ENCODE results near the gene ATG16L2.
"Not testable (repeated sequence)": the region's sequence is repeated elsewhere in the genome, so short reads cannot be mapped to it uniquely, and the experiment has no call there.

ATG16L2 gene

GRCh38 chr11:72821920-72822799 is 7.9 kb downstream of the ATG16L2 start:
- peak; percentile 89 for ATAC-seq
- Mint-ChIP-seq H3K4me1 (peaks cover 77% of the 10 kb centered on the region), H3K27me3 (no peaks in the 10 kb centered on the region), H3K36me3 (peaks cover 62% of the 10 kb centered on the region), H3K4me3 (peak overlapping the region; percentile 60), H3K9me3 (no peaks in the 10 kb centered on the region), H3K27ac (peak overlapping the region; percentile 67)

GRCh38 chr11:72823105-72823804 is 9.0 kb downstream of the ATG16L2 start:
- Mint-ChIP-seq H3K36me3 (peaks cover 52% of the 10 kb centered on the region), H3K9me3 (no peaks in the 10 kb centered on the region), H3K27ac (peak overlapping the region; percentile 67), H3K27me3 (no peaks in the 10 kb centered on the region), H3K4me1 (peaks cover 74% of the 10 kb centered on the region), H3K4me3 (peak overlapping the region; percentile 22)
- ATAC-seq, result no peak

GRCh38 chr11:72824020-72824419 is 9.8 kb downstream of the ATG16L2 start:
- Mint-ChIP-seq H3K4me1 (peaks cover 79% of the 10 kb centered on the region), H3K4me3 (no peak overlapping the region), H3K27me3 (no peaks in the 10 kb centered on the region), H3K36me3 (peaks cover 50% of the 10 kb centered on the region), H3K27ac (peak overlapping the region; percentile 67), H3K9me3 (no peaks in the 10 kb centered on the region)
- no peak for ATAC-seq

GRCh38 chr11:72824811-72825505 is 10.7 kb downstream of the ATG16L2 start:
- H3K4me3 Mint-ChIP-seq, result peak overlapping the region; percentile 11
- H3K27ac Mint-ChIP-seq, result peak overlapping the region; percentile 67
- peaks cover 48% of the 10 kb centered on the region for H3K36me3 Mint-ChIP-seq
- no peak for ATAC-seq
- H3K9me3 Mint-ChIP-seq, result no peaks in the 10 kb centered on the region
- no peaks in the 10 kb centered on the region for H3K27me3 Mint-ChIP-seq
- peaks cover 86% of the 10 kb centered on the region for H3K4me1 Mint-ChIP-seq

- ATAC-seq, result no peak
- Mint-ChIP-seq H3K36me3 (peaks cover 45% of the 10 kb centered on the region), H3K9me3 (no peaks in the 10 kb centered on the region), H3K27me3 (no peaks in the 10 kb centered on the region), H3K4me1 (peaks cover 85% of the 10 kb centered on the region), H3K27ac (peak overlapping the region; percentile 67), H3K4me3 (no peak overlapping the region)
Observed at GRCh38 chr11:72825661-72826060, 11.4 kb downstream of the ATG16L2 start.

GRCh38 chr11:72826191-72826941 is 12.2 kb downstream of the ATG16L2 start:
- Mint-ChIP-seq H3K4me3 (no peak overlapping the region), H3K27me3 (no peaks in the 10 kb centered on the region), H3K36me3 (peaks cover 46% of the 10 kb centered on the region), H3K4me1 (peaks cover 85% of the 10 kb centered on the region), H3K27ac (peak overlapping the region; percentile 67), H3K9me3 (no peaks in the 10 kb centered on the region)
- no peak for ATAC-seq

- Mint-ChIP-seq H3K4me3 (no peak overlapping the region), H3K27ac (peak overlapping the region; percentile 67), H3K9me3 (no peaks in the 10 kb centered on the region), H3K36me3 (peaks cover 52% of the 10 kb centered on the region), H3K4me1 (peaks cover 90% of the 10 kb centered on the region), H3K27me3 (no peaks in the 10 kb centered on the region)
- no peak for ATAC-seq
Observed at GRCh38 chr11:72826942-72827480, 12.8 kb downstream of the ATG16L2 start.

- ATAC-seq, H3K9me3 Mint-ChIP-seq, H3K27me3 Mint-ChIP-seq: not testable (repeated sequence)
- Mint-ChIP-seq H3K27ac (peak overlapping the region; percentile 67), H3K36me3 (peaks cover 56% of the 10 kb centered on the region), H3K4me1 (peaks cover 89% of the 10 kb centered on the region), H3K4me3 (peak overlapping the region; percentile 25)
Observed at GRCh38 chr11:72827656-72828055, 13.4 kb downstream of the ATG16L2 start.

- H3K36me3 Mint-ChIP-seq, result peaks cover 55% of the 10 kb centered on the region
- H3K4me1 Mint-ChIP-seq, result peaks cover 84% of the 10 kb centered on the region
- no peaks in the 10 kb centered on the region for H3K27me3 Mint-ChIP-seq
- no peaks in the 10 kb centered on the region for H3K9me3 Mint-ChIP-seq
- peak overlapping the region; percentile 25 for H3K4me3 Mint-ChIP-seq
- ATAC-seq, result no peak
- peak overlapping the region; percentile 67 for H3K27ac Mint-ChIP-seq
Observed at GRCh38 chr11:72828081-72828567, 13.9 kb downstream of the ATG16L2 start.

- H3K9me3 Mint-ChIP-seq, result no peaks in the 10 kb centered on the region
- H3K27ac Mint-ChIP-seq, result peak overlapping the region; percentile 67
- H3K4me3 Mint-ChIP-seq, result no peak overlapping the region
- no peak for ATAC-seq
- H3K27me3 Mint-ChIP-seq, result no peaks in the 10 kb centered on the region
- peaks cover 50% of the 10 kb centered on the region for H3K36me3 Mint-ChIP-seq
- H3K4me1 Mint-ChIP-seq, result peaks cover 78% of the 10 kb centered on the region
Observed at GRCh38 chr11:72828692-72829101, 14.5 kb downstream of the ATG16L2 start.

- Mint-ChIP-seq H3K4me3 (no peak overlapping the region), H3K4me1 (peaks cover 73% of the 10 kb centered on the region), H3K9me3 (no peaks in the 10 kb centered on the region), H3K36me3 (peaks cover 45% of the 10 kb centered on the region), H3K27me3 (no peaks in the 10 kb centered on the region), H3K27ac (peak overlapping the region; percentile 67)
- no peak for ATAC-seq
Observed at GRCh38 chr11:72829178-72829577, 15.0 kb downstream of the ATG16L2 start.

- Mint-ChIP-seq H3K4me3 (no peak overlapping the region), H3K4me1 (peaks cover 65% of the 10 kb centered on the region), H3K27me3 (no peaks in the 10 kb centered on the region), H3K36me3 (peaks cover 40% of the 10 kb centered on the region), H3K27ac (peak overlapping the region; percentile 67), H3K9me3 (no peaks in the 10 kb centered on the region)
- no peak for ATAC-seq
Observed at GRCh38 chr11:72829884-72830533, 15.8 kb downstream of the ATG16L2 start.

GRCh38 chr11:72831521-72832300 is 17.5 kb downstream of the ATG16L2 start:
- no peaks in the 10 kb centered on the region for H3K27me3 Mint-ChIP-seq
- no peaks in the 10 kb centered on the region for H3K9me3 Mint-ChIP-seq
- no peak overlapping the region for H3K4me3 Mint-ChIP-seq
- H3K4me1 Mint-ChIP-seq, result peaks cover 48% of the 10 kb centered on the region
- peaks cover 51% of the 10 kb centered on the region for H3K36me3 Mint-ChIP-seq
- peak; percentile 60 for ATAC-seq
- H3K27ac Mint-ChIP-seq, result peak overlapping the region; percentile 63

All from stimulated activated memory B cell treated with anti-CD40 and anti-IgM and Interleukin-4, amounts not matched to agents 10 μg/mL and 1 μg/mL and 100 μg/mL, for 72 hours (primary cell).